Naive thymus-derived CD4-positive, alpha-beta T cell (primary cell): ENCODE results near the gene MARCHF6. TPM values are rescaled to one million over a fixed set of nuclear protein-coding genes. Genes with fewer than 3 reads are reported as not detected.

ENCODE experiments used
- ATAC-seq: fragments of 150-1000 bp; cut with Tn5 transposase; 2 replicates; pipeline ENCODE4 v1.10.0; 2021; ENCODE audit warnings: mild to moderate bottlenecking, moderate library complexity
- CTCF ChIA-PET: fragments of 350-600 bp; sonication (Branson Sonifier 250); formaldehyde crosslinking; loops from one replicate; lab custom pipeline; 2021; ENCODE audit warnings: antibody characterized with exemption; lab: Charles Lee
- POLR2A ChIA-PET: fragments of 350-600 bp; sonication (Branson Sonifier 250); formaldehyde crosslinking; loops from one replicate; lab custom pipeline; 2021; ENCODE audit warnings: antibody characterized with exemption, inconsistent platforms; lab: Charles Lee
- DNase-seq, 9 donors: peaks; one replicate each; pipeline versions ENCODE4 v3.0.0 to v3.0.0-alpha.2; 2020 to 2022; ENCODE audit warnings: mixed read lengths in 1 of 9
- H3K27ac ChIP-seq: one replicate; pipeline ENCODE4 v1.7.0; 2013; ENCODE audit warnings: mild to moderate bottlenecking, low read depth, low read length, moderate library complexity
- H3K27me3 ChIP-seq, 2 donors: one replicate each; pipeline ENCODE4 v1.7.0; 2013; ENCODE audit warnings: low read length in 2 of 2, mild to moderate bottlenecking in 2 of 2, moderate library complexity in 2 of 2; ENCODE audit not compliant: control insufficient read depth in 2 of 2, insufficient read depth in 2 of 2
- H3K36me3 ChIP-seq, 3 experiments: 1 replicate in 2 of 3; 2 replicates in 1 of 3; pipeline ENCODE4 v1.7.0; 2013; ENCODE audit warnings: low read length in 3 of 3, mild to moderate bottlenecking in 3 of 3, moderate library complexity in 1 of 3; ENCODE audit not compliant: insufficient read depth in 3 of 3, control insufficient read depth in 2 of 3
- H3K4me1 ChIP-seq, 2 donors: one replicate each; pipeline ENCODE4 v1.7.0; 2013; ENCODE audit warnings: low read length in 2 of 2, mild to moderate bottlenecking in 2 of 2, moderate library complexity in 1 of 2; ENCODE audit not compliant: control insufficient read depth in 2 of 2, insufficient read depth in 2 of 2
- H3K4me3 ChIP-seq: 2 replicates; pipeline ENCODE4 v1.7.0; 2013; ENCODE audit warnings: mild to moderate bottlenecking, low read length
- H3K9me3 ChIP-seq, 3 experiments: 1 replicate in 2 of 3; 2 replicates in 1 of 3; pipeline ENCODE4 v1.7.0; 2013; ENCODE audit warnings: low read length in 3 of 3; ENCODE audit not compliant: control insufficient read depth in 2 of 3
- H3K27ac Mint-ChIP-seq, 9 donors: one replicate each; pipeline ENCODE4 v1.8.0; 2020 to 2022; ENCODE audit warnings: mixed read lengths in 9 of 9, mild to moderate bottlenecking in 8 of 9, moderate library complexity in 5 of 9, inconsistent platforms in 2 of 9
- H3K27me3 Mint-ChIP-seq, 5 donors: one replicate each; pipeline ENCODE4 v1.8.0; 2021 to 2022; ENCODE audit warnings: mixed read lengths in 5 of 5, mild to moderate bottlenecking in 1 of 5
- H3K36me3 Mint-ChIP-seq, 5 donors: one replicate each; pipeline ENCODE4 v1.8.0; 2020 to 2022; ENCODE audit warnings: mixed read lengths in 5 of 5, mild to moderate bottlenecking in 3 of 5, inconsistent platforms in 1 of 5
- H3K4me1 Mint-ChIP-seq, 7 donors: one replicate each; pipeline ENCODE4 v1.8.0; 2020 to 2022; ENCODE audit warnings: mixed read lengths in 7 of 7, mild to moderate bottlenecking in 3 of 7, inconsistent platforms in 1 of 7
- H3K4me3 Mint-ChIP-seq, 10 donors: one replicate each; pipeline ENCODE4 v1.8.0; 2020 to 2022; ENCODE audit warnings: mild to moderate bottlenecking in 10 of 10, mixed read lengths in 10 of 10, moderate library complexity in 6 of 10, inconsistent platforms in 2 of 10
- H3K9me3 Mint-ChIP-seq, 11 donors: one replicate each; pipeline ENCODE4 v1.8.0; 2020 to 2022; ENCODE audit warnings: mixed read lengths in 11 of 11, mild to moderate bottlenecking in 4 of 11, inconsistent platforms in 1 of 11, moderate library complexity in 1 of 11
- intact Hi-C, 2 donors: fragments of 100-400 bp; cut with micrococcal nuclease; formaldehyde crosslinking; loops; one replicate each; pipeline ENCODE4 v1.15.1; 2023
- polyA plus RNA-seq, 2 donors: library from polyadenylated mRNA; unstranded; fragments of 300-500 nt; fragmentation: Illumina TruSeq; gene quantifications; one replicate each; pipeline ENCODE4 v1.2.3, GENCODE V29; 2021
- total RNA-seq, 6 experiments: library from RNA in 5 of 6; stranded (reverse) in 5 of 6; gene quantifications; 1 replicate in 5 of 6; 2 replicates in 1 of 6; pipeline ENCODE4 v1.2.3 and lab custom pipeline; 2021 to 2026

The MARCHF6 gene
- total and polyA plus RNA-seq, 7 experiments from 2014 or later, result 42.5 to 211 (median 165) TPM

GRCh38 chr5:10330511-10331230 lies 22.8 kb upstream of the MARCHF6 start:
- Histone ChIP-seq H3K9me3 (no peaks in the 10 kb centered on the region), H3K27me3 (peaks cover 0 to 7% of the 10 kb centered on the region in 2 donors), H3K27ac (no peak overlapping the region), H3K4me3 (no peak overlapping the region), H3K4me1 (no peaks in the 10 kb centered on the region), H3K36me3 (no peaks in the 10 kb centered on the region)
- ATAC-seq (no peak), DNase-seq (no peak)
- POLR2A ChIA-PET, result no interaction called here
- CTCF ChIA-PET, result interaction anchor here (1.2 kb wide), 1 partner anchor 47 kb away, joined by 3 read pairs; no protein-coding TSS in a partner anchor
- intact Hi-C loops, result no loop called here
- Mint-ChIP-seq H3K27ac (no peak overlapping the region), H3K36me3 (peaks cover 0 to 4% (median 0%) of the 10 kb centered on the region in 5 donors), H3K9me3 (no peaks in the 10 kb centered on the region), H3K4me1 (peaks cover 0 to 11% (median 7%) of the 10 kb centered on the region in 7 donors), H3K4me3 (peak overlapping the region in 1 of 10 donors; percentile 36), H3K27me3 (peaks cover 34 to 58% (median 41%) of the 10 kb centered on the region in 5 donors)

GRCh38 chr5:10331341-10331796 lies 22.1 kb upstream of the MARCHF6 start:
- ChIA-PET POLR2A (no interaction called here), CTCF (interaction anchor here (1.2 kb wide), 1 partner anchor 48 kb away, joined by 3 read pairs; no protein-coding TSS in a partner anchor)
- H3K4me3 ChIP-seq, result no peak overlapping the region
- peaks cover 0 to 11% (median 7%) of the 10 kb centered on the region in 7 donors for H3K4me1 Mint-ChIP-seq
- DNase-seq (no peak), ATAC-seq (no peak)
- H3K36me3 ChIP-seq, result no peaks in the 10 kb centered on the region
- H3K36me3 Mint-ChIP-seq, result peaks cover 0 to 4% (median 0%) of the 10 kb centered on the region in 5 donors
- peaks cover 0 to 7% of the 10 kb centered on the region in 2 donors for H3K27me3 ChIP-seq
- H3K27ac ChIP-seq, result no peak overlapping the region
- intact Hi-C loops, result no loop called here
- no peaks in the 10 kb centered on the region for H3K9me3 ChIP-seq
- no peak overlapping the region for H3K4me3 Mint-ChIP-seq
- H3K27me3 Mint-ChIP-seq, result peaks cover 34 to 58% (median 42%) of the 10 kb centered on the region in 5 donors
- H3K27ac Mint-ChIP-seq, result no peak overlapping the region
- no peaks in the 10 kb centered on the region for H3K4me1 ChIP-seq
- H3K9me3 Mint-ChIP-seq, result no peaks in the 10 kb centered on the region

- peaks cover 38 to 60% (median 42%) of the 10 kb centered on the region in 5 donors for H3K27me3 Mint-ChIP-seq
- no peaks in the 10 kb centered on the region for H3K9me3 Mint-ChIP-seq
- Histone ChIP-seq H3K4me1 (no peaks in the 10 kb centered on the region), H3K27me3 (peaks cover 0 to 7% of the 10 kb centered on the region in 2 donors), H3K4me3 (no peak overlapping the region), H3K36me3 (no peaks in the 10 kb centered on the region), H3K9me3 (no peaks in the 10 kb centered on the region), H3K27ac (no peak overlapping the region)
- POLR2A ChIA-PET, result interaction anchor here (0.6 kb wide), 1 partner anchor 21 kb away, joined by 4 read pairs; no protein-coding TSS in a partner anchor
- H3K4me3 Mint-ChIP-seq, result peak overlapping the region; percentile 16 to 83 (median 40)
- DNase-seq (no peak), ATAC-seq (no peak)
- H3K27ac Mint-ChIP-seq, result no peak overlapping the region
- peaks cover 0 to 4% (median 0%) of the 10 kb centered on the region in 5 donors for H3K36me3 Mint-ChIP-seq
- CTCF ChIA-PET, result no interaction called here
- intact Hi-C loops, result no loop called here
- peaks cover 0 to 11% (median 7%) of the 10 kb centered on the region in 7 donors for H3K4me1 Mint-ChIP-seq
These were observed 21.2 kb upstream of the MARCHF6 start for GRCh38 chr5:10332301-10332700.

- H3K4me3 Mint-ChIP-seq, result peak overlapping the region; percentile 82 to 93 (median 86)
- peak overlapping the region; percentile 55 for H3K4me3 ChIP-seq
- peaks cover 38 to 58% (median 42%) of the 10 kb centered on the region in 5 donors for H3K27me3 Mint-ChIP-seq
- no peaks in the 10 kb centered on the region for H3K36me3 ChIP-seq
- H3K4me1 ChIP-seq, result no peaks in the 10 kb centered on the region
- H3K4me1 Mint-ChIP-seq, result peaks cover 0 to 11% (median 7%) of the 10 kb centered on the region in 7 donors
- H3K9me3 ChIP-seq, result no peaks in the 10 kb centered on the region
- CTCF ChIA-PET, result no interaction called here
- no peaks in the 10 kb centered on the region for H3K9me3 Mint-ChIP-seq
- POLR2A ChIA-PET, result no interaction called here
- H3K36me3 Mint-ChIP-seq, result peaks cover 0 to 4% (median 0%) of the 10 kb centered on the region in 5 donors
- H3K27ac Mint-ChIP-seq, result no peak overlapping the region
- intact Hi-C loops, result no loop called here
- ATAC-seq, result peak; percentile 68
- no peak for DNase-seq
- peaks cover 0 to 7% of the 10 kb centered on the region in 2 donors for H3K27me3 ChIP-seq
- H3K27ac ChIP-seq, result no peak overlapping the region
These were observed 20.1 kb upstream of the MARCHF6 start for GRCh38 chr5:10333154-10334006.

GRCh38 chr5:10334831-10335230 lies 18.7 kb upstream of the MARCHF6 start:
- no peak overlapping the region for H3K27ac Mint-ChIP-seq
- no peak overlapping the region for H3K27ac ChIP-seq
- H3K27me3 Mint-ChIP-seq, result peaks cover 38 to 52% (median 42%) of the 10 kb centered on the region in 5 donors
- DNase-seq (no peak), ATAC-seq (no peak)
- peaks cover 0 to 7% of the 10 kb centered on the region in 2 donors for H3K27me3 ChIP-seq
- H3K9me3 Mint-ChIP-seq, result no peaks in the 10 kb centered on the region
- intact Hi-C loops, result no loop called here
- H3K9me3 ChIP-seq, result no peaks in the 10 kb centered on the region
- no peaks in the 10 kb centered on the region for H3K36me3 ChIP-seq
- H3K4me3 ChIP-seq, result no peak overlapping the region
- H3K4me1 ChIP-seq, result no peaks in the 10 kb centered on the region
- POLR2A ChIA-PET, result no interaction called here
- peaks cover 0 to 11% (median 8%) of the 10 kb centered on the region in 7 donors for H3K4me1 Mint-ChIP-seq
- peaks cover 0 to 4% (median 0%) of the 10 kb centered on the region in 5 donors for H3K36me3 Mint-ChIP-seq
- CTCF ChIA-PET, result no interaction called here
- H3K4me3 Mint-ChIP-seq, result peak overlapping the region in 6 of 10 donors; percentile 15 to 93 (median 24)

- no peak overlapping the region for H3K27ac Mint-ChIP-seq
- H3K27me3 ChIP-seq, result peaks cover 0 to 7% of the 10 kb centered on the region in 2 donors
- H3K9me3 Mint-ChIP-seq, result no peaks in the 10 kb centered on the region
- ChIA-PET CTCF (no interaction called here), POLR2A (no interaction called here)
- H3K36me3 ChIP-seq, result no peaks in the 10 kb centered on the region
- peaks cover 37 to 45% (median 41%) of the 10 kb centered on the region in 5 donors for H3K27me3 Mint-ChIP-seq
- no peaks in the 10 kb centered on the region for H3K4me1 ChIP-seq
- intact Hi-C loops, result no loop called here
- H3K4me3 Mint-ChIP-seq, result peak overlapping the region in 1 of 10 donors; percentile 34
- H3K4me3 ChIP-seq, result no peak overlapping the region
- DNase-seq (no peak), ATAC-seq (no peak)
- H3K36me3 Mint-ChIP-seq, result peaks cover 0 to 4% (median 0%) of the 10 kb centered on the region in 5 donors
- H3K27ac ChIP-seq, result no peak overlapping the region
- H3K9me3 ChIP-seq, result no peaks in the 10 kb centered on the region
- peaks cover 0 to 11% (median 8%) of the 10 kb centered on the region in 7 donors for H3K4me1 Mint-ChIP-seq
These were observed 17.6 kb upstream of the MARCHF6 start for GRCh38 chr5:10335711-10336470.
